ENCODE data around the gene BMP8B. TPM values are rescaled to one million over a fixed set of nuclear protein-coding genes. Genes with fewer than 3 reads are reported as not detected.
"Not testable (repeated sequence)": the region's sequence is repeated elsewhere in the genome, so short reads cannot be mapped to it uniquely, and the experiment has no call there.

BMP8B gene
- total and polyA plus RNA-seq, 4 donors: 0.08 to 0.19 (median 0.18) TPM

DNA sequence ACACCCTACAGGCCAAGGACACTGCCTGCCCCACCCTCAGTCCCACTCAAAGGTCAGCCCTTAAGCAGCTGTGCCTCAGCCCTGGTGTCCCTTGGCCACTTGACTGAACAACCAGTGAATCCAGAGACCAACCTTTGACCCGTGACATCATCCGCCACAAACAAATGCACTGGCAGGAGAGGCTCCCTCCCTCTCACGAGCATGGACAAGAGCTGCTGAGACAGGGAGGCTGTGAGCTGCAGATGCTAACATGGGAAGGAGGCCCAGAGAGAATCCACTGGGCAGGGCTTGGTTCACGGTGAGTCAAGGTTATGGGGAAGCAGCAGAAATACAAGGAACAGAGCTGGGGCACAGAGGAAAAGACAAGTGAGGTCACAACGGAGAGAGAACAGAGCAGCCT is 22.2 kb downstream of the BMP8B start:
- H3K27ac ChIP-seq (ENCODE audit: low read depth in 1 of 2, low read length in 2 of 2); H3K9me3 ChIP-seq (ENCODE audit: control insufficient read depth in 4 of 4, low read length in 3 of 4); H3K27me3 ChIP-seq (ENCODE audit: control insufficient read depth in 4 of 4, insufficient read depth in 4 of 4, low read length in 3 of 4); H3K9ac ChIP-seq (ENCODE audit: low read depth in 1 of 2, low read length in 2 of 2); H3K36me3 ChIP-seq (ENCODE audit: control insufficient read depth in 4 of 4, insufficient read depth in 3 of 4, low read depth in 1 of 4, low read length in 3 of 4); H3K4me1 ChIP-seq (ENCODE audit: control insufficient read depth in 4 of 4, insufficient read depth in 4 of 4, low read length in 3 of 4); DNase-seq (ENCODE audit: low spot score); H3K4me3 ChIP-seq (ENCODE audit: low read depth in 1 of 3, low read length in 3 of 3): not testable (repeated sequence)
- peak in 1 of 2 donors; percentile 44 for TF ChIP-seq HNF4A (conservative IDR thresholded peaks at IDR 0.05)
- 28% methylated on average over 1 of the region's 5 CpGs for WGBS

DNA sequence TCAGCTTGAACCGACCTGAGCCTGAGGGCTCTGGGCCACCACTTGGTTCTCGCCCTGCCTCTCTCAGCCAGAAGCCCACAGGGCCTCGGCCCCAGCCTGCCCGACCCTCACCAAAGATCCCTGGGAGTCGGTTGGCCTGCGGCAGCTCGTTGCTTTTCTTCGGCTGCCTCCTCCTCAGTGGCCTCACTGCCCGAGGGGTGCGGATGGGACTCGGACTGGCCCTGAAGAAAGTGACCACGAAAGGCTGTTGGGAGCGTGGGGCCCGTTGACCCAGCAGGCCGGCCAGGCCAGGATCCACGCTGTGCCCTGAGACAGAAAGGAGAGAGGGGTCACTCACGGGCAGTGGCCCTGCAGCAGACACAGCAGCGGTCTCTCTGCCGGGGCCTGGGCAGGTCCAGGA is 24.2 kb downstream of the BMP8B start:
- 94% methylated on average over 14 of the region's 19 CpGs for WGBS
- DNase-seq (ENCODE audit: low spot score); H3K27ac ChIP-seq (ENCODE audit: low read depth in 1 of 2, low read length in 2 of 2); H3K4me3 ChIP-seq (ENCODE audit: low read depth in 1 of 3, low read length in 3 of 3); H3K9me3 ChIP-seq (ENCODE audit: control insufficient read depth in 4 of 4, low read length in 3 of 4); H3K27me3 ChIP-seq (ENCODE audit: control insufficient read depth in 4 of 4, insufficient read depth in 4 of 4, low read length in 3 of 4); H3K36me3 ChIP-seq (ENCODE audit: control insufficient read depth in 4 of 4, insufficient read depth in 3 of 4, low read depth in 1 of 4, low read length in 3 of 4); H3K9ac ChIP-seq (ENCODE audit: low read depth in 1 of 2, low read length in 2 of 2); H3K4me1 ChIP-seq (ENCODE audit: control insufficient read depth in 4 of 4, insufficient read depth in 4 of 4, low read length in 3 of 4): not testable (repeated sequence)

DNA sequence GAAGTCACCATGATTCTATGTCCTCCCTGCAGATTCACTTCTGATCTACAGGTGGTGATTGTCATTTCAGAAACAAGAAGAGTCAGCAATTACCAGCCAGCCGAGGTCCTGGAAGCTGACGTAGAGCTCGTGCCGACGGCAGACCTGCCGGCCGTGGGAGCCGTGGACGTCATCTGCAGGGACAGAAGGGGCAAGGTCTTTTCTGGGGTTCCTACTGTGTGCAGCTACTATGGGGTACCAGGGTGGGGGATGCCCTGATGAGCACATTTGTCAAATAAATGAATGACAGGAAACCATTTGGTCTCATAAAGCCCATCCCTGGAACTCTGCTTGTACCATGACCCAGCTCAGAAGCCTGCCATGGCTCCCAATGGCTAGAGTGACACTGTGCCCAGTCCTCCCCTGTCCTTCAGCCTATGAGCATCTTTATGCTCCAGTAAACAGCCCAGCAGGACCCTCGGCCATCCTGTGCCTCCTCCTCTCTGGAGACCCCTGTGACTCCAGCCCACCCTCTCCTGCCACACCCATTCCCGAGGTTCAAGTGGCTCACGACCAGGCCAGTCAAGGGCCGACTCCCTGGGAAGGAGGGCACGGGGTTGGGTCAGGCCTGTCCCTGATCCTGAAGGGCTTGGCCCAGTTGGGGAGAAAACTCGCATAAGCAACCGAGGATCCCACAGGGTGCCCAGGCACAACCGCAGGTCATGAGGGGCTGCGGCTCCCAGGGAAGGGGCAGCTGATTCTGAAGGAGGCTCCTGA is 24.9 kb downstream of the BMP8B start:
- H3K27ac ChIP-seq (ENCODE audit: low read depth in 1 of 2, low read length in 2 of 2); H3K9ac ChIP-seq (ENCODE audit: low read depth in 1 of 2, low read length in 2 of 2); H3K27me3 ChIP-seq (ENCODE audit: control insufficient read depth in 4 of 4, insufficient read depth in 4 of 4, low read length in 3 of 4); H3K9me3 ChIP-seq (ENCODE audit: control insufficient read depth in 4 of 4, low read length in 3 of 4); H3K4me1 ChIP-seq (ENCODE audit: control insufficient read depth in 4 of 4, insufficient read depth in 4 of 4, low read length in 3 of 4); H3K4me3 ChIP-seq (ENCODE audit: low read depth in 1 of 3, low read length in 3 of 3); DNase-seq (ENCODE audit: low spot score): not testable (repeated sequence)
- peaks cover 0 to 10% (median 0%) of the 10 kb centered on the region in 4 donors for H3K36me3 ChIP-seq (ENCODE audit: control insufficient read depth in 4 of 4, insufficient read depth in 3 of 4, low read depth in 1 of 4, low read length in 3 of 4)
- WGBS: 93% methylated on average over 16 of the region's 18 CpGs

DNA sequence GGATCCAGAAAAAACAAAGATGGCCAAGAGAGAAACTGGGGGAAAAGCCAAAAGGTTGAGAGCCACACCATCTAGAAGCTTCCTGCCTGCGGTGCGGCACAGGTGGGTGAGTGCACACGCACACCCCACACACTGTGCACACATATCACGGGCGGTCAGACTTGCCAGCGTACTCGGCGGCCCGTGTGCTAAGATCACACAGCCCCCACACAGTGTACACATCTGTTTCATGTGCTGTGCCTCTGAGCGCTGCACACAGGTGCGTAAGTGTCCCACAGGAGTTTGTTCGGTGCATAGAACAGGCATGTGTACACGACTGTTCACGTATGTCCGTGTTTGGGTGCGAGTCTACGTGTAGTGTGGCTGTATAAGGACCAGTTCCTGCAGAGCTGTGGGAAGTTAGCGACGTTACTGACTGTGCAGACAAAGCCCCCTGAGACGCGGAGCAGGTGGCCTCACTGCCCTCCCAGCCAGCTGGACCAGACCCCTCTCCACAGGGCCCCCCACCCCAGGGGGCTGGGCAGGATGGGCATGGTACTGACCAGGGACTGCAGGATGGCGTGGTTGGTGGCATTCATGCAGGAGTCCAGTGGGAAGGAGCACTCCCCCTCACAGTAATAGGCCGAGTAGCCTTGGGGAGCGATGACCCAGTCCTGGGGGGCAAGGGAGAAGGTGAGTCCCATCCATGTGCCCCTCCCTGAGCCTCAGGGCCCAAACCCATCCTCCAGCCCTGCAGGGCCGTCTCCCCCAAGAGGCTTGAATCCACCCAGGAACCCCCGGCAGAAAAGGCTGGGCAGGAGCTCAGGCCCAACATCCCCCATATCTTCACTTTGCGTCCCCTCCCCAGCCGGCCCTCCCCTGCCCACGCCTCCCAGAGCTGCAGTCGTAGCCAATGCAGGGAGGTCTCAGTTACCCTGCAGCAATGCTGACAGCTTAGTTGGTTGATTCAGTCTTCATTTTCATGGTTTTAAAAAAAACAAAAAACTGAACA is 25.8 kb downstream of the BMP8B start:
- Histone ChIP-seq H3K9ac (ENCODE audit: low read depth in 1 of 2, low read length in 2 of 2) (no peak overlapping the region), H3K27me3 (ENCODE audit: control insufficient read depth in 4 of 4, insufficient read depth in 4 of 4, low read length in 3 of 4) (no peaks in the 10 kb centered on the region), H3K36me3 (ENCODE audit: control insufficient read depth in 4 of 4, insufficient read depth in 3 of 4, low read depth in 1 of 4, low read length in 3 of 4) (peaks cover 0 to 14% (median 1%) of the 10 kb centered on the region in 4 donors), H3K27ac (ENCODE audit: low read depth in 1 of 2, low read length in 2 of 2) (no peak overlapping the region), H3K9me3 (ENCODE audit: control insufficient read depth in 4 of 4, low read length in 3 of 4) (no peaks in the 10 kb centered on the region), H3K4me3 (ENCODE audit: low read depth in 1 of 3, low read length in 3 of 3) (no peak overlapping the region), H3K4me1 (ENCODE audit: control insufficient read depth in 4 of 4, insufficient read depth in 4 of 4, low read length in 3 of 4) (no peaks in the 10 kb centered on the region)
- WGBS: 95% methylated on average over 30 of the region's 30 CpGs
- TF ChIP-seq, protein P1, sequence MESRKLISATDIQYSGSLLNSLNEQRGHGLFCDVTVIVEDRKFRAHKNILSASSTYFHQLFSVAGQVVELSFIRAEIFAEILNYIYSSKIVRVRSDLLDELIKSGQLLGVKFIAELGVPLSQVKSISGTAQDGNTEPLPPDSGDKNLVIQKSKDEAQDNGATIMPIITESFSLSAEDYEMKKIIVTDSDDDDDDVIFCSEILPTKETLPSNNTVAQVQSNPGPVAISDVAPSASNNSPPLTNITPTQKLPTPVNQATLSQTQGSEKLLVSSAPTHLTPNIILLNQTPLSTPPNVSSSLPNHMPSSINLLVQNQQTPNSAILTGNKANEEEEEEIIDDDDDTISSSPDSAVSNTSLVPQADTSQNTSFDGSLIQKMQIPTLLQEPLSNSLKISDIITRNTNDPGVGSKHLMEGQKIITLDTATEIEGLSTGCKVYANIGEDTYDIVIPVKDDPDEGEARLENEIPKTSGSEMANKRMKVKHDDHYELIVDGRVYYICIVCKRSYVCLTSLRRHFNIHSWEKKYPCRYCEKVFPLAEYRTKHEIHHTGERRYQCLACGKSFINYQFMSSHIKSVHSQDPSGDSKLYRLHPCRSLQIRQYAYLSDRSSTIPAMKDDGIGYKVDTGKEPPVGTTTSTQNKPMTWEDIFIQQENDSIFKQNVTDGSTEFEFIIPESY (IDR thresholded peaks at IDR 0.05): no peak
- TF ChIP-seq HNF4A (conservative IDR thresholded peaks at IDR 0.05) (no peak), RAD21 (IDR thresholded peaks at IDR 0.05) (no peak), JUND (IDR thresholded peaks at IDR 0.05) (no peak)
- DNase-seq (ENCODE audit: low spot score): no peak

All from liver (tissue), 9 donors.